ENCODE measurements around the gene CTBP1.
A peak's percentile ranks its signal among the peaks of the same experiment; 100 is the strongest.

Gene CTBP1

GRCh38 chr4:1202526-1203011 is 46.4 kb downstream of the CTBP1 start:
- DNase-seq (ENCODE audit: low read depth, low spot score): no peak
- no peak overlapping the region for H3K27ac ChIP-seq

- no peak for DNase-seq (ENCODE audit: low read depth, low spot score)
- H3K27ac ChIP-seq: no peak overlapping the region
Measured at GRCh38 chr4:1201851-1202525, 46.9 kb downstream of the CTBP1 start.

- DNase-seq (ENCODE audit: low read depth, low spot score): no peak
- no peak overlapping the region for H3K27ac ChIP-seq
Measured at GRCh38 chr4:1200425-1201035, 48.4 kb downstream of the CTBP1 start.

- no peak overlapping the region for H3K27ac ChIP-seq
- no peak for DNase-seq (ENCODE audit: low read depth, low spot score)
Measured at GRCh38 chr4:1199556-1200331, 49.2 kb downstream of the CTBP1 start.

- no peak for DNase-seq (ENCODE audit: low read depth, low spot score)
Measured at GRCh38 chr4:1198098-1198844, 50.7 kb downstream of the CTBP1 start.

GRCh38 chr4:1196421-1197183 is 52.3 kb downstream of the CTBP1 start:
- no peak overlapping the region for H3K27ac ChIP-seq
- DNase-seq (ENCODE audit: low read depth, low spot score): no peak

More at GRCh38 chr4:1198098-1198844, 50.7 kb downstream of the CTBP1 start:
- no peak overlapping the region for H3K27ac ChIP-seq

- H3K27ac ChIP-seq: no peak overlapping the region
- no peak for DNase-seq (ENCODE audit: low read depth, low spot score)
Measured at GRCh38 chr4:1195891-1196401, 53.0 kb downstream of the CTBP1 start.

- no peak overlapping the region for H3K27ac ChIP-seq
- DNase-seq (ENCODE audit: low read depth, low spot score): no peak
Measured at GRCh38 chr4:1195109-1195671, 53.7 kb downstream of the CTBP1 start.

- DNase-seq (ENCODE audit: low read depth, low spot score): no peak
- no peak overlapping the region for H3K27ac ChIP-seq
Measured at GRCh38 chr4:1194010-1194900, 54.7 kb downstream of the CTBP1 start.

- H3K27ac ChIP-seq: no peak overlapping the region
- DNase-seq (ENCODE audit: low read depth, low spot score): no peak
Measured at GRCh38 chr4:1193206-1194009, 55.5 kb downstream of the CTBP1 start.

GRCh38 chr4:1192493-1193205 is 56.3 kb downstream of the CTBP1 start:
- DNase-seq (ENCODE audit: low read depth, low spot score): no peak
- peak overlapping the region; percentile 5 for H3K27ac ChIP-seq

GRCh38 chr4:1192091-1192492 is 56.8 kb downstream of the CTBP1 start:
- peak overlapping the region; percentile 5 for H3K27ac ChIP-seq
- peak; percentile 64 for DNase-seq (ENCODE audit: low read depth, low spot score)

GRCh38 chr4:1191621-1192020 is 57.3 kb downstream of the CTBP1 start:
- no peak for DNase-seq (ENCODE audit: low read depth, low spot score)
- no peak overlapping the region for H3K27ac ChIP-seq

- no peak overlapping the region for H3K27ac ChIP-seq
Measured at GRCh38 chr4:1187182-1187581, 61.7 kb downstream of the CTBP1 start.

GRCh38 chr4:1183985-1184773 is 64.8 kb downstream of the CTBP1 start:
- DNase-seq (ENCODE audit: low read depth, low spot score): no peak
- no peak overlapping the region for H3K27ac ChIP-seq

More at GRCh38 chr4:1187182-1187581, 61.7 kb downstream of the CTBP1 start:
- DNase-seq (ENCODE audit: low read depth, low spot score): no peak

GRCh38 chr4:1182313-1182712 is 66.6 kb downstream of the CTBP1 start:
- DNase-seq (ENCODE audit: low read depth, low spot score): no peak
- H3K27ac ChIP-seq: no peak overlapping the region

All from epithelial cell of prostate (primary cell).